Ascending aorta (tissue), 2 donors: ENCODE results near the gene FGD3. TPM values are rescaled to one million over a fixed set of nuclear protein-coding genes. Genes with fewer than 3 reads are reported as not detected.
A peak's percentile ranks its signal among the peaks of the same experiment; 100 is the strongest.

Experiments used
- DNase-seq, 2 donors: peaks; one replicate each; pipeline ENCODE4 v3.0.0-alpha.2; 2019; ENCODE audit warnings: low spot score in 2 of 2
- H3K27ac ChIP-seq, 2 donors: fragments of 200-600 bp; sonication (generic); one replicate each; pipeline ENCODE4 v1.5.1; 2016 to 2017; ENCODE audit warnings: mild to moderate bottlenecking in 1 of 2
- H3K27me3 ChIP-seq: fragments of 200-600 bp; sonication (generic); one replicate; pipeline ENCODE4 v1.5.1; 2017
- H3K36me3 ChIP-seq, 2 donors: fragments of 200-600 bp; sonication (generic); one replicate each; pipeline ENCODE4 v1.5.1; 2016
- H3K4me1 ChIP-seq, 2 donors: fragments of 200-600 bp; sonication (generic); one replicate each; pipeline ENCODE4 v1.5.1; 2016 to 2017; ENCODE audit warnings: mild to moderate bottlenecking in 1 of 2
- H3K4me3 ChIP-seq, 2 donors: fragments of 200-600 bp; sonication (generic); one replicate each; pipeline ENCODE4 v1.5.1; 2016 to 2017; ENCODE audit warnings: mild to moderate bottlenecking in 1 of 2
- H3K9me3 ChIP-seq, 2 donors: fragments of 200-600 bp; sonication (generic); one replicate each; pipeline ENCODE4 v1.5.1; 2016
- intact Hi-C: fragments of 100-400 bp; cut with DNase I; formaldehyde crosslinking; loops from one replicate; pipeline ENCODE4 v1.15.1; 2023
- total RNA-seq: library from RNA; depleted of rRNA; stranded (reverse); fragments of >200 nt; gene quantifications from one replicate; pipeline ENCODE4 v1.1.0, GENCODE V29; 2016
- TF ChIP-seq, protein P1 (sequence below), 3 experiments: fragments of 200-600 bp in 2 of 3; fragments of 450-650 bp in 1 of 3; sonication (generic) in 2 of 3; IDR thresholded peaks; one replicate each; pipeline ENCODE4 v1.5.1; 2016 to 2019; ENCODE audit warnings: antibody characterized with exemption in 3 of 3, mild to moderate bottlenecking in 1 of 3, moderate library complexity in 1 of 3

FGD3 gene
- total RNA-seq, 1 donor from 2014 or later, result 20.8 TPM

DNA sequence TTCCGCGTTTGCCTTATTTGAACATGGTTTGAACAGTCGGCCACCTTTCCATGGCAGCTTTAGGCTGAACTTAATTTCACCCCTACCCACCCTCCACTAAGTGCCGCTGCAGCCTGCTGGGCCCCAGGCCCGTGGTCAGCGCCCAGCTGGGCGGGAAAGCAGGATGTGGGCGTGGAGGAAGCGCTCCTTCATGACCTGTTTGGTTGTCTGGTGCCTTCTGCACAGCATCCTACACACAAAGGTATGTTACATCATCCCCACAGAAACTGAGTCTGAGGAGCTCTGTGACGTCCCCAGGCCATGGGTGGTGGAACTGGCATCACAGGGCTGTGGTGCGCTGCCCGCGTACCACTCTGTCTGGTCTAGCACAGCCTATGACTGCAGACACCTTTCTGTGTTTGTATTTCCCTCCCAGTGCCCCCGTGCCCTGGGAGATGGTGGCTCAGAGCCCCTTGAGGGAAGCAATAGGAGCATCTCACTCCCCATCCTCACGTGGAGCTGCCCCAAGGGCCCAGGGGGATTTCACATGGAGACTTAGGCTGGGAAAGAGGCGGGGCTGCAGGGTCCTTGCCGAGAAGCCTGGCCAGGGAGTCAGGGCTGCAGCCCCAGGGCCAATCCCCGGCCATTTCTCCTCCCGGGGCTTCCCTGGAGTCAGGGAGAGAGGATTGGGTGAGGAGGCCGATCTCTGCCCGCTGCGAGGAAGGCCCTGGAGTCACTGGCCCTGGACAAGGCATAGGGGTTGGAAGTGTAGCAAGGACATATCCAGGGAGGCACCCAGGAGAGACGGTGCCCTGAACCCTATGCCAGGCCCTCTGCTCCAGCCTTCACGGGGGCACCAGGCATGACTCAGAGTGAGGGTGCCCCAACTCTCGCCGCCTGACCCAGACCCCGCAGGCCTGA lies 73.7 kb downstream of the FGD3 start:
- peak in 1 of 2 donors; percentile 12 for DNase-seq
- intact Hi-C loops, result no loop called here
- Histone ChIP-seq H3K4me1 (no peaks in the 10 kb centered on the region), H3K4me3 (no peak overlapping the region), H3K36me3 (no peaks in the 10 kb centered on the region), H3K27ac (no peak overlapping the region), H3K27me3 (no peaks in the 10 kb centered on the region), H3K9me3 (no peaks in the 10 kb centered on the region)
- TF ChIP-seq, protein P1, sequence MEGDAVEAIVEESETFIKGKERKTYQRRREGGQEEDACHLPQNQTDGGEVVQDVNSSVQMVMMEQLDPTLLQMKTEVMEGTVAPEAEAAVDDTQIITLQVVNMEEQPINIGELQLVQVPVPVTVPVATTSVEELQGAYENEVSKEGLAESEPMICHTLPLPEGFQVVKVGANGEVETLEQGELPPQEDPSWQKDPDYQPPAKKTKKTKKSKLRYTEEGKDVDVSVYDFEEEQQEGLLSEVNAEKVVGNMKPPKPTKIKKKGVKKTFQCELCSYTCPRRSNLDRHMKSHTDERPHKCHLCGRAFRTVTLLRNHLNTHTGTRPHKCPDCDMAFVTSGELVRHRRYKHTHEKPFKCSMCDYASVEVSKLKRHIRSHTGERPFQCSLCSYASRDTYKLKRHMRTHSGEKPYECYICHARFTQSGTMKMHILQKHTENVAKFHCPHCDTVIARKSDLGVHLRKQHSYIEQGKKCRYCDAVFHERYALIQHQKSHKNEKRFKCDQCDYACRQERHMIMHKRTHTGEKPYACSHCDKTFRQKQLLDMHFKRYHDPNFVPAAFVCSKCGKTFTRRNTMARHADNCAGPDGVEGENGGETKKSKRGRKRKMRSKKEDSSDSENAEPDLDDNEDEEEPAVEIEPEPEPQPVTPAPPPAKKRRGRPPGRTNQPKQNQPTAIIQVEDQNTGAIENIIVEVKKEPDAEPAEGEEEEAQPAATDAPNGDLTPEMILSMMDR (IDR thresholded peaks at IDR 0.05), result no peak

DNA sequence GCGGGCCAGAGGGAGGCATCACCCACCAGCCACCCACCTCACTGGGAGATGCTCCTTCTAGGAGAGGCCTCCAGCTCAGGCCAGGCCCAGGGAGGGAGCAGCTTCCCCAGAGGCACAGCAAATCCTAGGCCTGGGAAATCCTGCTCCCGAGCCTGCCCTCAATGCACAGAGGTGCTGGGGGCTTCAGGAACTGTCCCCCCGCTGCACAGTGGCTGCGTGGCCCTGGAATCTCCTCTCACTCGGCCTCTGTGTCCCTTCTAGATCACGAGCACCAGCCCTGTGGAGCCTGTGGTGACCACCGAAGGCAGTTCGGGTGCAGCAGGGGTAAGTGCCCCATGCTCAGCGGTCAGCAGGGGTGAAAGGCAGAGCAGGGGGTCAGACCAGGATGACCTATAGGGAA lies 74.7 kb downstream of the FGD3 start:
- TF ChIP-seq, protein P1 (IDR thresholded peaks at IDR 0.05), result no peak
- no peaks in the 10 kb centered on the region for H3K36me3 ChIP-seq
- DNase-seq, result no peak
- H3K27ac ChIP-seq, result no peak overlapping the region
- no peak overlapping the region for H3K4me3 ChIP-seq
- no peaks in the 10 kb centered on the region for H3K9me3 ChIP-seq
- intact Hi-C loops, result no loop called here
- no peaks in the 10 kb centered on the region for H3K4me1 ChIP-seq
- H3K27me3 ChIP-seq, result no peaks in the 10 kb centered on the region

DNA sequence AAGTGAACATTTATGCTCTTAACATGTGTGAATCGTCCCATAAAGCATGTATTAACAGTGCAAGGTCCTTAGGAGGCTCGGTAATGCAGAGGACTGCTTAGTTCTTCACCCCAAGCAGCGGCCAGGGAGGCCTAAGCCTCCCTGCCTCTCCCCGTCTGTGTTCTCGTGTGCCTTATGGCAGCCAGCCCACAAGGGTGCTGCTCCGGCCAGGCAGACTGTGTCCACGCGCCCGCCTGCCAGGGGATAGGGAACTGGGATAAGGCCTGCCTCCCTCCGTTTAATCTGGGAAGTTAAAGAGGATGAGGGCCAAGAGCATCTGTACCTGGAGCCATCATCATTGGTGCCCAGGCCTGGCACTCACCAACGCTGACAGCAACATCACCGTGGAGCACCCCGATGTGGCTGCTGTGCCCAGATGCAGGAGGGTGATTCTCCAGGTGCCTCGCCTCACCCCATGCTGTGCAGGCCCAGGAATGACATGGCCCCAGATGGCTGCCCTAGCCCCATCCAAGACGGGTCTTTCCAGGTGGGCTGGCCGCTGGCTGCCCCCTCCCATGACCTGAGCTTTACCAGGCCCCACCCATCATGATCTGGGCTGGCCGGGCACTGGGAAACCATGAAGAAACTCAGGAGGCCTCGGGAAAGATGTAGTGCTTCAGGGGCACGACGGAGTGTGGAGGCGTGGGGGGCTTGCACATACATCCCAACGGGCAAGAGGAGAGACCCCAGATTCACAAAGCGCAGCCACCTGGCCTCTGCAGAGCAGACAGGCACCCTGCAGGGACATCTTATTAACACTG lies 75.6 kb downstream of the FGD3 start:
- Histone ChIP-seq H3K36me3 (no peaks in the 10 kb centered on the region), H3K27me3 (no peaks in the 10 kb centered on the region), H3K4me3 (no peak overlapping the region), H3K27ac (no peak overlapping the region), H3K9me3 (no peaks in the 10 kb centered on the region), H3K4me1 (no peaks in the 10 kb centered on the region)
- TF ChIP-seq, protein P1 (IDR thresholded peaks at IDR 0.05), result no peak
- intact Hi-C loops, result no loop called here
- no peak for DNase-seq

DNA sequence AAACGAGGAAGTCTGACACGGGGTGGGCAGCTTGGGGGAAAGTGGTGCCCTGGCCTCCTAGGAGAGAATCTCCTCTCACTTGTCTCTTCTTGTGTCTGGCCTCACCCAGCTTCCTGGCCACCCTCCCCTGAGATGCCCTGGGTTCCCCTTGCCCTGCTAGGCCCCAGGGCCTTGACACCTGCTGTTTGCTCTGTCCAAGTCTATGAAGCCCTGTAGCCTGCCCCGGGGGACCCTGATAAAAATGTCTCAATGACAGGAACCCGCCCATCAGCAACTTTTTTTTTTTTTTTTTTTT lies 76.1 kb downstream of the FGD3 start:
- Histone ChIP-seq H3K9me3 (no peaks in the 10 kb centered on the region), H3K4me1 (no peaks in the 10 kb centered on the region), H3K36me3 (no peaks in the 10 kb centered on the region), H3K27me3 (no peaks in the 10 kb centered on the region), H3K4me3 (no peak overlapping the region), H3K27ac (no peak overlapping the region)
- intact Hi-C loops, result no loop called here
- TF ChIP-seq, protein P1 (IDR thresholded peaks at IDR 0.05), result no peak
- DNase-seq, result no peak

DNA sequence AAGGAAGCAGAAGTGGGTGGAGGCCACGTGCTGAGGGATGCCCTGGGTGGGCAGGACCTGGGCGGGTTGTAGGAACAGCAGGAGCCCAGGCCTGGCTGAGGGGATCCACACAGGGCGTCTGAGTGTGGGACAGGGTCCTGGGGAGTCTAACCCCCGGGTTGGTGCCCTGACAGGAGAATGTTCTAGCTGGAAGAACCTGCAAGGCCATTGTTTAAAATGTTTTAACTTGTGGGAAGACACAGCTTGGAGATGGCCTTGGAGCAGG lies 77.3 kb downstream of the FGD3 start:
- H3K27me3 ChIP-seq, result no peaks in the 10 kb centered on the region
- H3K9me3 ChIP-seq, result no peaks in the 10 kb centered on the region
- intact Hi-C loops, result no loop called here
- DNase-seq, result no peak
- H3K4me3 ChIP-seq, result no peak overlapping the region
- TF ChIP-seq, protein P1 (IDR thresholded peaks at IDR 0.05), result no peak
- H3K27ac ChIP-seq, result no peak overlapping the region
- no peaks in the 10 kb centered on the region for H3K36me3 ChIP-seq
- H3K4me1 ChIP-seq, result no peaks in the 10 kb centered on the region
